NK-92 treated with Interleukin-12 subunit alpha and Interleukin-12 subunit beta, amount 100 ng/mL, for 24 hours (cell line): ENCODE results near the gene NUP43.
"Not testable (repeated sequence)": the region's sequence is repeated elsewhere in the genome, so short reads cannot be mapped to it uniquely, and the experiment has no call there.

ENCODE experiments used
- DNase-seq: peaks from one replicate; lab custom pipeline; 2025; lab: John Stamatoyannopoulos, UW

The NUP43 gene

DNA sequence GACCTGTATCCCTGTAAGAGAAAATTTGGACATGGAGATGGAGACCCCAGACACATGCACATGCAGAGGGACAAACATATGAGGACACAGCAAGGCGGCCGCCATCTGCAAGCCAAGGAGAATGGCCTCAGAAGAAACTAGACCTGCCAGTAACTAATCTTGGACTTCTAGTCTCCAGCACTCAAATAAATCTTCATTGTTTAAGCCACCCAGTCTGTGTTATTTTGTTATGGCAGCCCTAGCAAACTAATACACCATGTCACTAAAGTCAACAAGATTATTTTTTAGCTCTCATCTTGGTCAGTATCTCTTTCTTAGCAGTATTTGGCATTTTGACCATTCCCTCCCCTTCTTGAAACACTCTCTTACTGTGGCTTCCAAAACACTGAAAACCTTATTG, 55.1 kb downstream of the NUP43 start:
- DNase-seq = no peak

DNA sequence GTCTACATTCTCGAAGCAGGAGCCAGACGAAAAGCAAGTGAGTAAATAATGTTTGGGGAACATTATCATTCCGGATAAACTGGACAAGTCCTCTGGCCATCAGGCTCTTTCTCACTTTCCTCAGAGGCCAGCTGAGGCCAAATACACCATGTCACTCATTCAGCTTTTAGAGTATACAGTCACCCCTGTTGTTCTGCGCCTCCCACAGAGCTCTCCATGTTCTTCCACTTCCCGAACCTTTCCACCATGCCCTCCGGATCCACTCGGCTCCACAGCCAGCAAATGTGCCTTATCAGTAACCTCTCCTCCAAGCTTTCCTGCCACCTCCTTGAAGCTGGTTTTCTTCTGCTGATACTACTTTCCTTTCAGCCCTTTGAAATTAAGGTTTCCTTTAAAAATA, 60.1 kb downstream of the NUP43 start:
- DNase-seq = no peak

DNA sequence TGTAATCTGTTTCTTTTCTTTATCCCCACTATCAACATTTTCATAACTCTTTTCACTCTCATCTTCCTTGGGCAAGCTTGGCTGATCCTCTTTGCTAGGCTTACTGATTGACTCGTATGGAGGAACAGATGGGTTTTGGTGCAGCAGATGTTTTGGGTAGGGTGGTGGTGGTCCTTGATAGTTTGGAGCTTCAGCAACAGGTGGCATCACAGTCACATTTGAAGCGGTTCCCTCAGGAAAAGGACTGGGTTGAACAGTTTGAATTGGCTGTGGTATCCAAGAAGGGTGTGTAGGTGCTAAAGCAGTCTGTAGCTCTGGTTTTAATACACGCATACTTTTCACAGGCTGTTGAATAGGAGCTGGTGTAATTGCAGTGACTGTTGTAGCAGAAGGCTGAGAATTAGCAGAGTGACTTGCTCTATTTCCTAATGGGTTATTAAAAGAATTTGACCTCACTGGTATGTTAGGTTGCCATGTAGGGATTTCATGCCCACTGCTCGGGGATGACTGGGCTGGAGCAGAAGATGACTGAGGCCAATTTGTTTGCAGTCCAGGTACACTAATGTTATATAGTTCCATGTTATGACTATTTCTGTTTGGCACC, 63.0 kb downstream of the NUP43 start:
- no peak for DNase-seq

DNA sequence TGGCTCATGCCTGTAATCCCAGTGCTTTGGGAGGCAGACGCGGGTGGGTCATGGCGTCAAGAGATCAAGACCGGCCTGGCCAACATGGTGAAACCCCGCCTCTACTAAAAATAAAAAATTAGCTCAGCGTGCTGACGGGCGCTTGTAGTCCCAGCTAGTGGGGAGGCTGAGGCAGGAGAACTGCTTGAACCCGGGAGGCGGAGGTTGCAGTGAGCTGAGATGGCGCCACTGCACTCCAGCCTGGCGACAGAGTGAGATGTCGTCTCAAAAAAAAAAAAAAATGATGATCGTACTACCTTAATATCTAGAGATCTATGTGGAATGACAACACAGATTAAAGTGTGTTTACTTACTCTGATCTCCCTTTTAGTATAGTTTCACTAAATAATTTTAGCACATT, 64.5 kb downstream of the NUP43 start:
- DNase-seq = not testable (repeated sequence)

DNA sequence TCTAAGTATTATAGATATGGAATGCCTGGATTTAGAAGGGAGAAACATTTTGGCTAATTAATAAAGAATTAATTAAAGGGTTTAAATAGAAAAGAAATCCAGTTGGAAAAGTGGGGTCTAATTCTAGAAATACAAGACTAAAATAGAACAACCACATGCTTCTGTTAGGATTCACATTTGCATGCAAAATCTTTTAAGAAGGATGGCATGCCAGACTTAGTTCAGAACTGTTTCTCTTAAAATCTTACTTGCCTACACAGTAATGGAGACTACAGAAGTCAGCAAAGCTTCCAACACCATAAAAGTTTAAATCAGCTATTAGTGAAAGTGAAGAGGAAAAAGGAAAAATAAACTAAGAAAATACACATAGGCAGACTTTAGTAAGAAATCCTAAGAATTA, 65.1 kb downstream of the NUP43 start:
- no peak for DNase-seq

DNA sequence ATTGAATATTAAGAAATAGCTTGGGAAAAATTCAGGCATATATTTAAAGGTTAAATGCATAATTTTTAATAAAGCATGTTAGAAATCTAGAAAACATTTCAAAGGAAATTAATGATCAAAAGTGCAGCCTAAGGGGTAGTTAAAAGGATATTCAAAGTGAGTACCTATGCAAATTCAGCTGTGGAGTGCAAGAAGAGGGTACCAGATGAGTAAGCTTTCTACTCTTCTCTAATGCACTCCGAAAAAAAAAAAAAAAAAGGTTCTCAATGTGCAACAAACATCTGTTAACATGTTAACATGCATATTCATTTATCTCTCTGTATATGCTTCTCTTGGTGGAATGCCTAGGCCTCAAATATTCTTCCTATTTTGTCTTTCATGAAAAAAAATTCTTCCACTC, 65.8 kb downstream of the NUP43 start:
- DNase-seq = no peak
